Right cardiac atrium (tissue), 5 donors: Measurements from ENCODE around the gene NAB1. TPM values are rescaled to one million over a fixed set of nuclear protein-coding genes. Genes with fewer than 3 reads are reported as not detected.

Experiments
- ATAC-seq, 2 donors: fragments of 200-7000 bp; cut with Tn5 transposase; one replicate each; pipeline versions ENCODE4 v1.8.0 to v1.9.1; 2020; ENCODE audit warnings: moderate library complexity in 2 of 2, mild to moderate bottlenecking in 1 of 2
- DNase-seq, 3 donors: peaks; one replicate each; pipeline ENCODE4 v3.0.0-alpha.2; 2020
- H3K27ac ChIP-seq: one replicate; pipeline ENCODE4 v1.5.1; 2013; ENCODE audit warnings: mild to moderate bottlenecking, low read length, control low read depth, moderate library complexity
- H3K27me3 ChIP-seq: one replicate; pipeline ENCODE4 v1.6.1; 2013; ENCODE audit not compliant: control insufficient read depth, insufficient read depth
- H3K4me1 ChIP-seq: one replicate; pipeline ENCODE4 v1.6.1; 2013; ENCODE audit warnings: low read length; ENCODE audit not compliant: control insufficient read depth, insufficient read depth
- H3K4me3 ChIP-seq: one replicate; pipeline ENCODE4 v1.5.1; 2013; ENCODE audit warnings: low read length, control low read depth
- H3K9me3 ChIP-seq: one replicate; pipeline ENCODE4 v1.6.1; 2013; ENCODE audit warnings: low read length; ENCODE audit not compliant: control insufficient read depth
- WGBS: extraction: QIAGEN DNeasy Blood & Tissue Kit; methylation state at CpG from one replicate; pipeline ENCODE4 v1.1.7; 2013; 5-methylcytosine and 5-hydroxymethylcytosine counted together
- intact Hi-C, 4 donors: fragments of 100-400 bp; cut with DNase I; formaldehyde crosslinking; loops; one replicate each; pipeline versions ENCODE4 v1.11.0 to v1.14.0; 2022 to 2023
- polyA plus RNA-seq: library from polyadenylated mRNA; stranded (reverse); fragments of 200-250 nt; gene quantifications from one replicate; pipeline ENCODE4 v1.2.3, GENCODE V29; 2013
- total RNA-seq, 4 donors: library from RNA; stranded (reverse); fragmentation: NEBNext Ultra II Directional; extraction: Animal tissue kit (Norgen Biotek cat#: 25700); gene quantifications; one replicate each; pipeline ENCODE4 v1.2.1, GENCODE V29; 2021
- donor health status: healthy with polysubstance abuse.
- donor health status: DM: no; HTN: yes; CAD: no.
- donor health status: DM: no; HTN: no; CAD: no.
- donor health status: DM: no; HTN: yes; CAD: no; lungs with severe emphysema.
- donor health status: DM: yes; HTN: yes; CAD: no.

Gene NAB1
- total and polyA plus RNA-seq, 5 donors: 17.6 to 65.5 (median 60.1) TPM

GRCh38 chr2:190674966-190675650 lies 26.2 kb downstream of the NAB1 start:
- no peak overlapping the region for H3K4me3 ChIP-seq
- 37% methylated on average over 1 of the region's 1 CpG for WGBS
- no peak for ATAC-seq
- H3K4me1 ChIP-seq: peaks cover 9% of the 10 kb centered on the region
- H3K27me3 ChIP-seq: no peaks in the 10 kb centered on the region
- DNase-seq: no peak
- intact Hi-C loops: no loop called here
- H3K9me3 ChIP-seq: no peaks in the 10 kb centered on the region
- H3K27ac ChIP-seq: peak overlapping the region; percentile 57

DNA sequence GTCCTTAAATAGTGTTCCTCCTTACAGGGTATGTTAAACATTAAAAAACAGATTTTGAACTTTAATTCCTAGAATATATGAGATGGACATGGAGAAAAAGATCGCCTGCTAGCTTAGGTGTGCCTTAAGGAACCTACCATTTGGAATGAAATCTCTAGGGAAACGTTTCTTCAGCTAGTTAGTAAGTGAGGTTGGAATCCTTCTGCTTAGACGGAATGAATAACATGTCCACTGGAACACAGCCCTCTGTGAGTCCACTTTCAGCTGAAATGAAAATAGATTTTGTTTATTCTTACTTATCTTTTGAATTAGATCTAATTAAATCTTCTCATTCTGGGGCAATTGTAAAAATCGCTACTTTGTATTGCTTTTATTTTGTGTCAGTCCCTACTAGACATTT lies 28.4 kb downstream of the NAB1 start:
- H3K27me3 ChIP-seq: no peaks in the 10 kb centered on the region
- WGBS: 67% methylated on average over 4 of the region's 4 CpGs
- H3K9me3 ChIP-seq: no peaks in the 10 kb centered on the region
- no peak overlapping the region for H3K4me3 ChIP-seq
- intact Hi-C loops: no loop called here
- no peak overlapping the region for H3K27ac ChIP-seq
- DNase-seq (no peak), ATAC-seq (no peak)
- peaks cover 9% of the 10 kb centered on the region for H3K4me1 ChIP-seq

- Histone ChIP-seq H3K4me1 (peaks cover 9% of the 10 kb centered on the region), H3K27me3 (no peaks in the 10 kb centered on the region), H3K4me3 (no peak overlapping the region), H3K27ac (peak overlapping the region; percentile 68), H3K9me3 (no peaks in the 10 kb centered on the region)
- intact Hi-C loops: no loop called here
- ATAC-seq (peak; percentile 39 to 52), DNase-seq (no peak)
- 23% methylated on average over 6 of the region's 6 CpGs for WGBS
Observed at GRCh38 chr2:190678444-190679162, 29.7 kb downstream of the NAB1 start.

DNA sequence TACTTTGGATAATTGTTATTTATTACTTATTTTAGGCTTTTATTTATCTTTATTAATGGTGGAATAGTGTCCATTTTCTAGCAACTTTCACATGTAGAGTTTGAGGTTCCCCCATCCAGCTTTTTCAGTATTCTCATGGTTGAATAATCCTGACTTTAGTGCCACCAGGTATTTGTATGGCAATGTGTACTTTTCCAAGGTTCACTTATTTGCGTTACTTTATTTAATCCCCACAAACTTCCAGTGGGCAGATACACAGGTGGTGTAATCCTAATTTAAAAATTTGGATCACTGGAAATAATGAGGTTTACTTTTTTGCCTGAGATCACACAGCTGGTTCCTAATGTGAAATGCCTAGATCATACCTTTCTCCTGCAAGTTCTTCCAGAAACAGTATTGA lies 30.5 kb downstream of the NAB1 start:
- intact Hi-C loops: no loop called here
- peaks cover 9% of the 10 kb centered on the region for H3K4me1 ChIP-seq
- 93% methylated on average over 1 of the region's 1 CpG for WGBS
- no peak overlapping the region for H3K4me3 ChIP-seq
- no peaks in the 10 kb centered on the region for H3K27me3 ChIP-seq
- ATAC-seq: no peak
- H3K27ac ChIP-seq: no peak overlapping the region
- no peaks in the 10 kb centered on the region for H3K9me3 ChIP-seq
- DNase-seq: no peak

- H3K4me3 ChIP-seq: no peak overlapping the region
- 80% methylated on average over 12 of the region's 12 CpGs for whole genome bisulfite sequencing
- DNase-seq: peak; percentile 28 to 73 (median 71)
- H3K9me3 ChIP-seq: no peaks in the 10 kb centered on the region
- H3K4me1 ChIP-seq: peaks cover 9% of the 10 kb centered on the region
- no peak overlapping the region for H3K27ac ChIP-seq
- intact Hi-C loops: no loop called here
- H3K27me3 ChIP-seq: no peaks in the 10 kb centered on the region
- peak; percentile 57 to 65 for ATAC-seq
Observed at GRCh38 chr2:190679813-190680591, 31.1 kb downstream of the NAB1 start.

DNA sequence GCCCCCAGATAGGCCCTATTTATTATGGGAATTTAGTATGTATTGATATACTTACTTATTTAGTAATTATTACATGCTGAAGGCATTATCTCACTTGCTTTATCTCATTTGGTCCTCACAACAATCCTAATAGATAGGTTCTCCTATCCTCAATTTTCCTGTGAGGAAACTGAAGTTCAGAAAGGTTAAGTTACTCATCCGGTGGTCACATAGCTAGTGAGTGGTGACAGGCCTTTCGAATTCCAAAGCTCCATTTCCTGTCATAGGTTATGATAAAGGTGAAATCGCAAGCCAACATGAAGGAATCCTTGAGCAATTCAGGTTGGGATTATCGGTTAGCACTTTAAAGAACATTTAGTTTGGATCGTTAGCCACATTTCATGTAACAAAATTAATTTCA lies 33.3 kb downstream of the NAB1 start:
- ATAC-seq (peak in 1 of 2 donors; percentile 42), DNase-seq (no peak)
- Histone ChIP-seq H3K4me1 (peaks cover 9% of the 10 kb centered on the region), H3K9me3 (no peaks in the 10 kb centered on the region), H3K27me3 (no peaks in the 10 kb centered on the region), H3K4me3 (no peak overlapping the region), H3K27ac (no peak overlapping the region)
- WGBS: 50% methylated on average over 5 of the region's 5 CpGs
- intact Hi-C loops: no loop called here

DNA sequence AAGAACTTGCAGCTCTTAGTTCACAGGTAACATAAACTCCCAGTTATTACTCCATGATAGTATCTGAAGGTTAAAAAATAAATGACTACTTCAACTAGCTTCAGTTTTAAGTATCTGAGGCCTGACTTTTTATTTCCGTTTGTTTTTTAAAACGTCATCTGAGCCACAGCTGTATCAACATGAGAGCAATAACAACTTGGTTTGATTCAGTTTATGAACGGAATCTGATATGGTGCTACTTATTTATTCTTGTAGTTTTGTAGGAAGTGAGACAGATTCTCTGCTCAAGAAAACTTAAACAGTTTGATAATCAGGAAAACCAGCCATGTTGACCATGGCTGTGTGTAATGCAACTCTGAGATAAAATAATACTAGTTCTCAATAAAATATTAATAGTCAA lies 34.9 kb downstream of the NAB1 start:
- no peaks in the 10 kb centered on the region for H3K27me3 ChIP-seq
- intact Hi-C loops: no loop called here
- no peak for DNase-seq
- H3K4me1 ChIP-seq: peaks cover 4% of the 10 kb centered on the region
- H3K9me3 ChIP-seq: no peaks in the 10 kb centered on the region
- no peak overlapping the region for H3K4me3 ChIP-seq
- H3K27ac ChIP-seq: no peak overlapping the region
- WGBS: 49% methylated on average over 3 of the region's 3 CpGs
- ATAC-seq: peak in 1 of 2 donors; percentile 50

DNA sequence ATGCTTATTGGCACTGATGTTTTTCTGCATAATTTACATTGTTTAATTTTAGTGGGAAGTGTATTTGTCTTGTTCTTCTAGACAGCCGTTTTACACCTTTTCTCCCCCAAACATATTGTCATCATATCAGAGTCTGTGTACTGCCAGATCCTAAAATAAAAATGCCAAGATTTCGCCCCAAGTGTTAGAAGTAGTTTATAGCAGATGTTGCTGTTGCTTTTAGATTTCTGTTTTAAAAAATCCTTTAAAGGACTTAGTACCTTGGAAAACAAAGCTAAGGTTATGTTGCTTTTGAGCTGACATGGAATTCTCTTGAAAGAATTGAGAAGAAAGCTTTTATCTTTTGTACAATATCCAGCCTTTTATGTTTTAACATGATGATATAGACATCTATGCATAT lies 36.0 kb downstream of the NAB1 start:
- H3K4me3 ChIP-seq: no peak overlapping the region
- no peaks in the 10 kb centered on the region for H3K9me3 ChIP-seq
- H3K27me3 ChIP-seq: no peaks in the 10 kb centered on the region
- 36% methylated on average over 2 of the region's 2 CpGs for WGBS
- no peak overlapping the region for H3K27ac ChIP-seq
- intact Hi-C loops: no loop called here
- DNase-seq (no peak), ATAC-seq (no peak)
- H3K4me1 ChIP-seq: peaks cover under 1% of the 10 kb centered on the region

DNA sequence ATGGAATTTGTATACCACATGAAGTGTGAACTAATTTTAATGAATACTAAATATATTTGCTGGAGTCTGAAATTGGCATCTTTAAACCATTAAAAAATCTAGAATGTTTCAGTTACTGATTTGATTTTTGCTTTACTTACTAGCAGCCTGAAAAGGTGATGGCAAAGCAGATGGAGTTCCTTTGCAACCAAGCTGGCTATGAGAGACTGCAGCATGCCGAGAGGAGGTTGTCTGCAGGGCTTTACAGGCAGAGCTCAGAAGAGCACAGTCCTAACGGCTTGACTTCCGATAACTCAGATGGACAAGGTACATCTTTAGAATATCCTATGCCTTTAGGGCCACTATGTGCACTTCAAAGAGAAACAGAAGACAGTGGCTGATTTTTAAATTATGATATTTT lies 36.5 kb downstream of the NAB1 start:
- Histone ChIP-seq H3K4me1 (no peaks in the 10 kb centered on the region), H3K4me3 (no peak overlapping the region), H3K9me3 (no peaks in the 10 kb centered on the region), H3K27me3 (no peaks in the 10 kb centered on the region), H3K27ac (no peak overlapping the region)
- whole genome bisulfite sequencing: 60% methylated on average over 3 of the region's 3 CpGs
- ATAC-seq (peak in 1 of 2 donors; percentile 23), DNase-seq (no peak)
- intact Hi-C loops: no loop called here

DNA sequence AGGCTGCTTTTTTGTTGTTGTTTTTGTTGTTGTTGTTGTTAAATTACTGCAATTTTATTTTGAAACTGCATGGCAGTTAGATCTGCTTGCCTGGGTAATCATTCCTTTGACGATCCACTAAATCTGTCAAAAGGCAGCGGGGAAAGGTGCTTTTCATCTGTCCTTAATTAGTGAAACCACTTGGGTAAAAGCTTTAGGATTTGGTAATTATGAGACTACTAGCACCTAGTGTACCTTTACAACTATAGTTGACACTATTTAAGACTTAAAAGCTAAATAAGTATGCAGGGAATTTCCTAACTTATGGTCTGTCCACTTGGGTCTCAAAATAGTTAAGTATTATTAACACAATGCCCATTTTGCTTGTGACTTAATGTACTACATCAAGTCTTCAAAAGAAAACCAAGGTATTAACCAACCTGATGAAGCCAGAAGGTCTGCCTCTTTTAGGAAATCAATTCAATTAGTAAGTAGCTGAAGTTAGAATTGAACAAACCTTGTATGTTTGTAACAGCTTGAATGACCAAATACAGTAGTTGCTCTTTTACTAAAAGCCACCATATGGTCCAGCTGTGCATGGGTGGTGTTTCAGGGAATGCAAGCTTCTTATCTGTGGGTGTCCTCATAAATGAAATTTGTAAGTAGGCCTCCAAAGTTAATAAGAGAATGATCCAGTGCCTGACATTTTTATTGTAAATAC lies 44.8 kb downstream of the NAB1 start:
- WGBS: 92% methylated on average over 2 of the region's 2 CpGs
- no peak for ATAC-seq

More for the DNA sequence above, 44.8 kb downstream of the NAB1 start:
- H3K4me3 ChIP-seq: no peak overlapping the region
- no peaks in the 10 kb centered on the region for H3K9me3 ChIP-seq
- H3K4me1 ChIP-seq: no peaks in the 10 kb centered on the region
- H3K27me3 ChIP-seq: no peaks in the 10 kb centered on the region
- no peak for DNase-seq
- no peak overlapping the region for H3K27ac ChIP-seq
- intact Hi-C loops: no loop called here
